ENCODE measurements around the gene MED15. TPM values are rescaled to one million over a fixed set of nuclear protein-coding genes. Genes with fewer than 3 reads are reported as not detected.
A peak's percentile ranks its signal among the peaks of the same experiment; 100 is the strongest.
"Not testable (repeated sequence)": the region's sequence is repeated elsewhere in the genome, so short reads cannot be mapped to it uniquely, and the experiment has no call there.

Gene MED15
- total RNA-seq, 1 donor from 2014 or later = 26.2 TPM

DNA sequence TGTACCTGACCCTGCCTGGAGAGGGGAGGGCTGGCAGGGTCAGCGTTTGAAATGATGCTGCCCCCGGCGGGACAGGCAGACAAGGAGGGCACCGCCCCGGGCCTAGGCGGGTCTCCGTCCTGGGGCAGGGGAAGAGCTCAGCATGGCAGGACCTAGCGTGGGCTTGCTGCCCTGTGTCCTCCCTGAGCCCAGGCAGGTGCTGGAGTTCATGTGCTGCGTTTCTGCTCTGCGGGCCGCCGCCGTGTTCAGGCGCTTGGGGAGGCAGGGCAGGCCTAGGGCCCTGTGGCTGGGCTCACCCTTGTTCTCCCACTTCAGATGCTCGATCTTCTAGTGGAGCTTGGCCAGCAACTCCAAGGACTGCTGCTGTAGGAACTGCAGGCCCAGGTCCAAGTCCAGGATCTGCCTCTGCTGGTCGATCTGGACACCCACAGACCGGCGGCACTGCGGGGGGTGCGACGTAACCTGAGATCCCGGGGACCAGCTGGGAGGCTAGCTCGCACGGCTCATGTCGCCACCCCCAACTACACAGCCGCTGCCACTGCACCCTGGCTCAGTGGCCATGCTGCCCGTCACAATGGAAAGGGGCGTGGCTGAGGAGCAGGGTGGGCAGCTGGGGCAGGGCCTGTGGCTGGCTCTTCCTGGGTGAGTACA is 84.4 kb downstream of the MED15 start:
- ATAC-seq = no peak

GRCh38 chr22:20594038-20594437 is 86.6 kb downstream of the MED15 start:
- not testable (repeated sequence) for DNase-seq (ENCODE audit: low spot score); ATAC-seq

More for the DNA sequence above, 84.4 kb downstream of the MED15 start:
- DNase-seq (ENCODE audit: low spot score) = peak; percentile 44

- DNase-seq (ENCODE audit: low spot score); ATAC-seq: not testable (repeated sequence)
Observed at GRCh38 chr22:20594486-20594885, 87.1 kb downstream of the MED15 start.

DNA sequence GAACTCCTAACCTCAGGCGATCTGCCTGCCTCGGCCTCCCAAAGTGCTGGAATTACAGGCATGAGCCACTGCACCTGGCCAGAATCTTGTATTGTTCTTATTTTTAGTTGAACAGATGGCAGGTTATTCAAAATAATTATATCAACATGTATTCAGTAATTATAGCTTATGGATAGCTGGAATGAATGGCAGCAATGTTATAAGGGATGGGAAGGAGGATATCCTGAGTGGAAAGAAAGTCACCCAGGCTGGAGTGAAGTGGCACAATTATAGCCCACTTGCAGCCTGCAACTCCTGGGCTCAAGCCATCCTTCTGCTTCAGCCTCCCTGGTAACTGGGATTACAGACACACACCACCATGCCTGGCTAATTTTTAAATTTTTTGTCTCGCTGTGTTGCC is 88.1 kb downstream of the MED15 start:
- no peak for ATAC-seq
- DNase-seq (ENCODE audit: low spot score) = no peak

DNA sequence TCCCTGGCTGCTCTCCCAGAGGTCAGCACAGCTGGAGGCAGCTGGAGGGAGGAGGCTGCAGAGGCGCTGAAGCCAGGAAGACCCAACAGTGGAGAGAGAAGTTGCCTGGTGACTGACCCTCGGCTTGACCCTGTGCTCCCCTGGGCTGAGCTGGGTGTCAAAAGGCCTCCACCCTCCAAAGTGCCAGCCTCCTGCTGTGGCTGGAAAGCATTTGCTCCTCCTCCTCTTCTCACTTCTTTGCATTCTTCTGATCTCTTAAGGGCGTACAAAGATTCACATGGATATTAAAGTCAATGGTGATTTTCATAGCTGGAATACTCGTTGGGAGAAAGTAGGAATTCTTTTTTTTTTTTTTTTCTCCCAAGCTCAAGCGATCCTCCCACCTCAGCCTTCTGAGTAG is 91.7 kb downstream of the MED15 start:
- DNase-seq (ENCODE audit: low spot score) (no peak), ATAC-seq (no peak)

DNA sequence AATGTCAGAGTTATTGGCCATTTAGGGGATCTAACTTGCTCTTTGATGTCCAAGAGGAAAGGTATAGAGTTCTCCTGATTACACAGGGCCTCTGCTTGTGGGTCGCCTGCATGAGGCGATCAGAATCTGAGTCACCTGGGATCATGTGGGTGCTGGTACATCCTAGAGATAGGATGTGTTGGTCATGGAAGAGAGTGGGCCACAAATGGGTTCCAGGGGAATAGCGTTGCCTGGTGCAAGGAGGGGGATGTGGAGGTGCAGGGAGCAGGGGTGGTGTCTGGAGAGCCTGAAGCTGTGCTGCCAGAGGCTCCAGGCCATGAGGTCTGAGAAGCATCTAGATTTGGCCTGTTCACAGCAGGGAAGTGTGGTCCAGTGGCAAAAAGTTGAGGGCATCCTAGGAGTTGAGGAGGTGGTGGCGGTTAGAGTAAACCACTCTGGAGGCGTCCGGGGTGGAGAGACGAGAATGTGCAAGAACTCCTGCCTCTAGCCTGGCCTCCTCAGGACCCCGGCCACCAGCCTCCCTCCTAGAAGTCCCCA is 92.8 kb downstream of the MED15 start:
- DNase-seq (ENCODE audit: low spot score) (no peak), ATAC-seq (no peak)

DNA sequence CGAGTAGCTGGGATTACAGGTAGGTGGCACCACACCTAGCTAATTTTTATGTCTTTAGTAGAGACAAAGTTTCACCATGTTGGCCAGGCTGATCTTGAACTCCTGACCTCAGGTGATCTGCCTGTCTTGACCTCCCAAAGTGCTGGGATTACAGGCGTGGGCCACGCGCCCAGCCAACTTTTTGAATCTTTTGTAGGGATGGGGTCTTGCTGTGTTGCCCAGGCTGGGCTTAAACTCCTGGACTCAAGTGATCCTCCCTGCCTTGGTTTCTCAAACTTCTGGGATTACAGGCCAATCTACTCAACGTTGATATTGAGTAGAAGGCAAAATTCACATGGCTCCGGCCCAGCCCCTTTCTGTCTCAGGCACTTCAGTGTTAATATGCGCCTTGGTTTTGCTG is 93.9 kb downstream of the MED15 start:
- DNase-seq (ENCODE audit: low spot score) (no peak), ATAC-seq (no peak)

GRCh38 chr22:20602609-20603164 is 95.3 kb downstream of the MED15 start:
- no peak for ATAC-seq

GRCh38 chr22:20604092-20604747 is 96.8 kb downstream of the MED15 start:
- DNase-seq (ENCODE audit: low spot score) = no peak
- ATAC-seq = no peak

More at GRCh38 chr22:20602609-20603164, 95.3 kb downstream of the MED15 start:
- no peak for DNase-seq (ENCODE audit: low spot score)

DNA sequence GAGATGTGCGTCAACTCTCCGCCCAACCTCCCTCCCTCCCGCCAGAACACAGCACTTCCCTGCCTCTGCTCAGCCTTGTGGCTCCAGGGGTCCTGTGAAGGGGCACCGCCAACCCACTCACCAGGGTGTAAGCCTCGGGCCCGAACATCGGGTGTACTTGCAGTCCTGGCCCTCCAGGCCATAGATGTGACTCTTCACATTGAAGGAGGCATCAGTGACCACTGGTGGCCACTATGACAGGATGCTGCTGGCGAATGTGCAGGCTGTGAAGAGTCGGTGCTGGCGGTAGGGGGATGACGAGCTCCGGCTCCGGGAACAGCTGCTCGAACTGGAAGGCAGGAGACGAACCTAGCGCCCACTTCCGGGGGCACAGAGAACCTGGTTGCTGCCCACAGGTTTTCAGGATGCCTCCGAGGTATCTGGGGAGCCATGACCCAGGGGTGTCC is 97.4 kb downstream of the MED15 start:
- ATAC-seq (no peak), DNase-seq (ENCODE audit: low spot score) (no peak)

GRCh38 chr22:20605328-20605727 is 97.9 kb downstream of the MED15 start:
- ATAC-seq (no peak), DNase-seq (ENCODE audit: low spot score) (no peak)

GRCh38 chr22:20606041-20606783 is 98.8 kb downstream of the MED15 start:
- peak; percentile 88 for DNase-seq (ENCODE audit: low spot score)
- ATAC-seq = peak; percentile 98

GRCh38 chr22:20606784-20607128 is 99.3 kb downstream of the MED15 start:
- no peak for DNase-seq (ENCODE audit: low spot score)
- no peak for ATAC-seq

- no peak for ATAC-seq
- no peak for DNase-seq (ENCODE audit: low spot score)
Observed at GRCh38 chr22:20607157-20607907, 99.9 kb downstream of the MED15 start.

DNA sequence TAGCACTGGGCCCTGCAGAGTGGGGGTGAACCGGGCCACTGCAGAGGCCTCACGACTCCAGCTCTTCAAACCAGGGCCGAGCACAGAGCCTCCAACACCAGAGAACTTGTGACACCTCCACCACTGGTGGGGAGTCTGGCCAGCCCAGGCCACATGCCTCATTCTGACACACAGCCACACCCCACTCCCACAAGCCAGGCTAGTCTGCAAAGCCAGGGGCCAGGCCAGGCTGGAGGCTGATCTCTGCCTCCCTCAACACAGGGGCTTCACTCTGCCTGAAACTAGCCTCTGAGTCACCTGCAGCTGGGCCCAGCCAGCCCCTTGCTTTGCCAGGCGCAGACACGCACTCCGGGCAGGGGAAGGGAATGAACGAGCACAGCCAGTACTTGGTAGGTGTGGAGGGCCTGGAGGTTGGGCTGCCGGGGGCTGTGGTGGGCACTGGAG is 102.9 kb downstream of the MED15 start:
- no peak for DNase-seq (ENCODE audit: low spot score)
- no peak for ATAC-seq

GRCh38 chr22:20610757-20611156 is 103.3 kb downstream of the MED15 start:
- ATAC-seq (no peak), DNase-seq (ENCODE audit: low spot score) (no peak)

DNA sequence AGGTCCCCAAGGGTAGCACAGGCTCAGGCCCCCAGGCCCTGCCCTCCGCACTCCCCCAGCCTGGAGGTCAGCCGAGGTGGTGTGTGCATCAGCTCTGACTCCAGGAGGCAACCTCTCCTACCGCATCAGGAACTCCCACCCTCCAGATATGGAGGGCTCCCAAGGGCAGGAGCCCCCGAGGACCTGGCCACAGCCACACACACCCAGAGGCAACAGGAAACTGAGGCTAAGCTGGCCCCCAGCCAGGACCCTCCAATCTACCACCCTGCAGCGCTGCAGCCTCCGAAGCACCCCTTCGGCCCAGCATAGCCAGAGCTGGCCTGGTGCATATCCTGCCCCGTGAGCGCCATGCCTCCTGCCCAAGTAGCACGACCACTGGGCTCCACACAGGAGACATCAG is 104.0 kb downstream of the MED15 start:
- no peak for ATAC-seq
- DNase-seq (ENCODE audit: low spot score) = no peak

DNA sequence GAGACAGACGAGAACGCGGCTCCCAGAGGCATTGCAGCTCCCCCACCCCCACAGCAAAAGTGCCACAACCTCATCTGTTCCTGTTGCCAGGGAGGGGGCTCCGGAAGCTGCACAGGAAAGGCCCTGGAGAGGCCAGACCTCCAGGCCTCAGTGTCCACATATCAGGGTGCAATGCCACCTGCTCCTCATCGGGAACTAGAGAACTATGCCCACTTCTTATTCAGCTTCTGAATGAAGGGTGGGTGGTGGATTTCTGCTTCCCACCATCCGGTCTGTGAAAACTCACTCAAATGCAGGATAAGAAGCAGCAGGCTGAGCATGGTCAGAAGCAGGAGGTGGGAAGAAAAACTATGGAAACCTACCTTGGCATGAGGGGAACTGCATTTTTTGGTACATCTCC is 105.9 kb downstream of the MED15 start:
- DNase-seq (ENCODE audit: low spot score) = no peak
- ATAC-seq = no peak

- DNase-seq (ENCODE audit: low spot score) = no peak
- ATAC-seq = no peak
Observed at GRCh38 chr22:20615021-20615420, 107.6 kb downstream of the MED15 start.
